Mesodermal cell (in vitro differentiated cells): ENCODE measurements around the gene APOBEC2. TPM values are rescaled to one million over a fixed set of nuclear protein-coding genes. Genes with fewer than 3 reads are reported as not detected.
"Not testable (repeated sequence)": the region's sequence is repeated elsewhere in the genome, so short reads cannot be mapped to it uniquely, and the experiment has no call there.

Experiments used
- H3K27ac ChIP-seq: 2 replicates; pipeline ENCODE4 v1.7.0; 2013; ENCODE audit warnings: mild to moderate bottlenecking, low read depth, low read length, moderate library complexity; ENCODE audit not compliant: severe bottlenecking
- H3K36me3 ChIP-seq: 2 replicates; pipeline ENCODE4 v1.7.1; 2013; ENCODE audit warnings: mild to moderate bottlenecking, low read length, moderate library complexity; ENCODE audit not compliant: control insufficient read depth, insufficient read depth
- H3K4me1 ChIP-seq: one replicate; pipeline ENCODE4 v1.7.1; 2013; ENCODE audit warnings: mild to moderate bottlenecking, low read length; ENCODE audit not compliant: insufficient read depth, control insufficient read depth, poor library complexity, severe bottlenecking
- H3K4me3 ChIP-seq: 2 replicates; pipeline ENCODE4 v1.7.0; 2013; ENCODE audit warnings: low read length, control low read depth, mild to moderate bottlenecking; ENCODE audit not compliant: insufficient read depth, poor library complexity, severe bottlenecking; ENCODE audit errors: extremely low read depth
- H3K9me3 ChIP-seq: 2 replicates; pipeline ENCODE4 v1.7.1; 2013; ENCODE audit warnings: mild to moderate bottlenecking, low read length, moderate library complexity; ENCODE audit not compliant: control insufficient read depth
- WGBS, 2 experiments: methylation state at CpG; one replicate each; pipeline ENCODE4 v1.1.5; 2013; ENCODE audit warnings: missing lambda C conversion rate in 2 of 2; ENCODE audit not compliant: insufficient coverage in 2 of 2; 5-methylcytosine and 5-hydroxymethylcytosine counted together
- polyA plus RNA-seq, 2 experiments: library from polyadenylated mRNA; stranded (reverse); fragments of 50-300 nt; gene quantifications; one replicate each; pipeline ENCODE4 v1.2.3, GENCODE V29; 2013

APOBEC2 gene
- polyA plus RNA-seq (2013, experiment 1 of 2), result not detected
- not detected for polyA plus RNA-seq (2013, experiment 2 of 2)

DNA sequence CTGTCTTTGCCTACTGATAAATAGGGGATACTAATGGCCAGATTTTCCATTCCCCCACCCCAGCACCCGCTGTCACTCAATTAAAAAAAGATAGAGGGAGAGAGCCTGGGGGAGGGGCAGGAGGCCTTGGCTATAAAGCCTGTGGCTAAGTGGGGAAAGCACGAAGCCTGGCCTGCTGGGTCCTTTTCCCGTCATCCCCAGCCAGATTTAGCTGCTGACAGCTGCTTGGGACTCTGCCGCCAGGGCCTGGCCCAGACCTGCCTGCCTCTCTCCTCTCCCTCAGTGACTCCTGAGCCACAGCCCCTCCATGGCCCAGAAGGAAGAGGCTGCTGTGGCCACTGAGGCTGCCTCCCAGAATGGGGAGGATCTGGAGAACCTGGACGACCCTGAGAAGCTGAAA is at the start of gene APOBEC2:
Gene APOBEC2, plus strand, starts transcription at position 162 of the 400 bp plus-strand sequence. Its CDS starts 146 bp downstream, at position 308.
- WGBS, 2 experiments, result 67 to 72% methylated on average over 2 to 4 of the region's 5 CpGs
- H3K9me3 ChIP-seq, result no peaks in the 10 kb centered on the region
- H3K4me3 ChIP-seq, result no peak within 1 kb of the TSS
- peaks cover 23% of the 10 kb centered on the region for H3K4me1 ChIP-seq
- H3K36me3 ChIP-seq, result no peaks in the 10 kb centered on the region
- no peak within 1 kb of the TSS for H3K27ac ChIP-seq

DNA sequence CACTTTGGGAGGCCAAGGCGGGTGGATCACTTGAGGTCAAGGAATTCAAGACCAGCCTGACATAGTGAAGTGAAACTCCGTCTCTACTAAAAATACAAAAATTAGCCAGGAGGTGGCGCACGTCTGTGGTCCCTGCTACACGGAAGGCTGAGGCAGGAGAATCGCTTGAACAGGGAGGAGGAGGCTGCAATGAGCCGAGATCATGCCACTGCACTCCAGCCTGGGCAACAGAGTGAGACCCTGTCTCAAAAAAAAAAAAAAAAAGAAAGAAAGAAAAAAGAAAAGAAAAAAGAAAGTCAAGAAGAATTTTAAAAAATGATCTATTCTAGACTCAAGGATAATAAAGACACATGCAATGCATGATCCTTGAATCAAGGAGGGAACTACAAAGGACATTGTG is 46.8 kb upstream of the APOBEC2 start:
- 31 to 43% methylated on average over 2 to 6 of the region's 7 CpGs for WGBS, 2 experiments
- H3K36me3 ChIP-seq, H3K4me1 ChIP-seq, H3K27ac ChIP-seq, H3K4me3 ChIP-seq, H3K9me3 ChIP-seq: not testable (repeated sequence)

- not testable (repeated sequence) for H3K27ac ChIP-seq, H3K4me1 ChIP-seq, H3K9me3 ChIP-seq, H3K36me3 ChIP-seq, H3K4me3 ChIP-seq
- WGBS, 2 experiments, result no CpG with 5 or more reads among the region's 4 CpGs
Measured at GRCh38 chr6:41006980-41007379, 46.0 kb upstream of the APOBEC2 start.

DNA sequence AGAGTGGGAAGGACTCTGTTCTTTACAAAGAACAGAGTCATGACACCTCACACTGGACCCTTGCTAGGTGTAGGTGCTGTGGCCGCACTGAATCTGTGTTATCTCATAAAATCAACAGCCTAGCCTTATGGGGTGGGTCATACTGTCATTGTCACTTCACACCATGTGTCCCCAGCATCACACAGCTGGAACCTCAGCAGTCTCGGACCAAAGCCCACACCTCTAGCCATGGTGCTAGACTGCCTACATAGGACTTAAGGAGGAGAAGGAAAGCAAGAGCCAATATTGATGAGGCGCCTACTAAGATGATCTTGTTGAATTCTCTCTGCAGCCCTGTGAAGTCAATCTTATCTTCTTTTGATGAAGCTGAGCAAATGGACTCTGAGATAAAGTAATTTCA is 45.0 kb upstream of the APOBEC2 start:
- Histone ChIP-seq H3K9me3 (no peaks in the 10 kb centered on the region), H3K36me3 (no peaks in the 10 kb centered on the region), H3K4me3 (no peak overlapping the region), H3K27ac (no peak overlapping the region), H3K4me1 (no peaks in the 10 kb centered on the region)
- WGBS, 2 experiments, result 90 to 100% methylated on average over 1 to 3 of the region's 3 CpGs

GRCh38 chr6:41009669-41010068 is 43.3 kb upstream of the APOBEC2 start:
- H3K36me3 ChIP-seq, result no peaks in the 10 kb centered on the region
- no peaks in the 10 kb centered on the region for H3K4me1 ChIP-seq
- no peak overlapping the region for H3K4me3 ChIP-seq
- WGBS, 2 experiments, result no CpG with 5 or more reads among the region's 1 CpG
- no peak overlapping the region for H3K27ac ChIP-seq
- H3K9me3 ChIP-seq, result no peaks in the 10 kb centered on the region

GRCh38 chr6:41011673-41012072 is 41.3 kb upstream of the APOBEC2 start:
- no peaks in the 10 kb centered on the region for H3K9me3 ChIP-seq
- WGBS, 2 experiments, result no CpG with 5 or more reads among the region's 2 CpGs
- no peak overlapping the region for H3K4me3 ChIP-seq
- H3K36me3 ChIP-seq, result no peaks in the 10 kb centered on the region
- H3K27ac ChIP-seq, result no peak overlapping the region
- H3K4me1 ChIP-seq, result no peaks in the 10 kb centered on the region

DNA sequence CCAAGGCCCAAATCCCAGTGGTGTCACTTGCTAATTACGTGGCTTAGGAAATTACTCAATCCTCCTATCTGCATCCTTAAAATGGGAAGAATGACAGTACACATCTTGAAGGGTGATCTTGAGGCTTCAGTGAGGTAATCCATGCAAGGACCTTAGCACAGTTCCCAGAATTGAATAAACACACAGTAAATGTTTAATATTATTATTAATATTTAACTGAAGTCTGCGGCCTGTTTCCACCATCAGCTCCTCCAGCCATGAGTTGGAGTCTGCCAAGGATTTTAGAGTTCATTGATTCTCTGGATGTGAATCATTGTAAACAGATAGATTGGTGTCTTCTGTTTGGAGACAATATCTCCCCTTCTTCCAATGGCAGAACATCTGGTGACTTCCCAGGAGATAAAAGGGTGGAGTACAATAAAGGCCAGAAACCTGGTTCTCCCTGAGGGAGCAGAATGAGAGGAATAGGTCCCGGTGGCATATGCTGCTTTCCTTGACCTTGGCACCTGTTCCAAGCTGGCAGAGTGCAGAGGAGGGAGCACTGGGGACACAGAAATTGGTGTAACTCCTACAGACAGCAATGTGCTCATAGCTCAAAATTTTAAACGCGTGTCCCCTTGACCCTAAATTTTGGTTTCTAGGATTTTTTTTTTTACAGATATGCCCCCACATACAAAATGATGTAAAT is 39.4 kb upstream of the APOBEC2 start:
- Histone ChIP-seq H3K27ac (no peak overlapping the region), H3K4me1 (no peaks in the 10 kb centered on the region)
- WGBS, 2 experiments, result 90 to 93% methylated on average over 1 to 2 of the region's 5 CpGs

DNA sequence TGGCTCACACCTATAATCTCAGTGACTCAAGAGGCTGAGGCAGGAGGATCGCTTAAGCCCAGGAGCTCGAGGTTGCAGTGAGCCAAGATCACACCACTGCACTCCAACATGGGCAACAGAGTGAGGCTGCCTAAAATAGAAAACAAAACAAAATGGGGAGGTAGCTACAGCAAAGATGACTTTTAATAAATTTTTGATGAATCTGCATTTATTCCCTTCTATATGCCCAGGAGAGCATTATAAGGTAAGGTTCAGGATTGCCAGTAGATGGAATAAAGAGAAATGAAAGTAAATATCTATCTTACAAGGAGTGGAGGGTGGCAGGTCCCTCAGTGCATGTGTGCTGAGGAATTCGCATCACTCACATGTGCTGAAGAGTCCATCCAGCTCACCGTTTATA is 38.2 kb upstream of the APOBEC2 start:
- no peak overlapping the region for H3K4me3 ChIP-seq
- WGBS, 2 experiments, result 90 to 95% methylated on average over 4 of the region's 4 CpGs

More for the DNA sequence above, 39.4 kb upstream of the APOBEC2 start:
- no peaks in the 10 kb centered on the region for H3K9me3 ChIP-seq
- no peaks in the 10 kb centered on the region for H3K36me3 ChIP-seq
- no peak overlapping the region for H3K4me3 ChIP-seq

GRCh38 chr6:41015860-41016259 is 37.1 kb upstream of the APOBEC2 start:
- H3K27ac ChIP-seq, H3K4me3 ChIP-seq, H3K4me1 ChIP-seq, H3K9me3 ChIP-seq, H3K36me3 ChIP-seq: not testable (repeated sequence)
- WGBS, 2 experiments, result 100% methylated on average over 1 of the region's 5 CpGs; no CpG with 5 or more reads in 1 of the 2 experiments

More for the DNA sequence above, 38.2 kb upstream of the APOBEC2 start:
- no peak overlapping the region for H3K27ac ChIP-seq
- H3K36me3 ChIP-seq, result no peaks in the 10 kb centered on the region
- H3K4me1 ChIP-seq, result no peaks in the 10 kb centered on the region
- no peaks in the 10 kb centered on the region for H3K9me3 ChIP-seq

GRCh38 chr6:41017663-41018062 is 35.3 kb upstream of the APOBEC2 start:
- 78 to 100% methylated on average over 1 of the region's 1 CpG for WGBS, 2 experiments
- H3K9me3 ChIP-seq, result no peaks in the 10 kb centered on the region
- no peak overlapping the region for H3K27ac ChIP-seq
- no peaks in the 10 kb centered on the region for H3K4me1 ChIP-seq
- H3K36me3 ChIP-seq, result no peaks in the 10 kb centered on the region
- H3K4me3 ChIP-seq, result no peak overlapping the region

GRCh38 chr6:41021832-41022231 is 31.2 kb upstream of the APOBEC2 start:
- Histone ChIP-seq H3K4me1 (no peaks in the 10 kb centered on the region), H3K4me3 (no peak overlapping the region), H3K36me3 (no peaks in the 10 kb centered on the region), H3K27ac (no peak overlapping the region), H3K9me3 (no peaks in the 10 kb centered on the region)
- 93 to 100% methylated on average over 1 to 3 of the region's 3 CpGs for WGBS, 2 experiments
